HepG2 (cell line): ENCODE data around the gene SH3GL2. TPM values are rescaled to one million over a fixed set of nuclear protein-coding genes. Genes with fewer than 3 reads are reported as not detected.

Source experiments
- ATAC-seq: fragments of 200-7000 bp; cut with Tn5 transposase; 3 replicates; pipeline ENCODE4 v1.9.1; 2020; ENCODE audit warnings: mild to moderate bottlenecking, moderate library complexity
- BruUV-seq: library from RNA; stranded (reverse); fragments of 400-500 nt; replicated peaks from 2 replicates; lab custom pipeline; 2021; lab: Mats Ljungman, UMichigan
- CTCF ChIA-PET: fragments of 300-600 bp; formaldehyde crosslinking; extraction: SDS; loops from one replicate; lab custom pipeline; 2021; ENCODE audit warnings: low total read pairs, inconsistent platforms, low intra/inter-chr PET ratio; lab: Yijun Ruan, JAX
- POLR2A ChIA-PET: fragments of 350-600 bp; sonication (Branson Sonifier 250); formaldehyde crosslinking; loops from one replicate; lab custom pipeline; 2020; ENCODE audit warnings: antibody characterized with exemption, inconsistent platforms; lab: Yijun Ruan, JAX
- DNase-seq: peaks from one replicate; pipeline ENCODE4 v3.0.0-alpha.2; 2015; ENCODE audit warnings: low spot score
- FAIRE-seq: peaks from 3 replicates; lab custom pipeline; 2011; peaks lifted over from hg19 to GRCh38; lab: Jason Lieb, UNC
- H2AFZ ChIP-seq: one replicate; pipeline ENCODE4 v1.6.1; 2011; ENCODE audit warnings: low read length, inconsistent platforms
- H3K27ac ChIP-seq: fragments of 300-600 bp; 3 replicates; pipeline ENCODE4 v1.8.0; 2011; ENCODE audit warnings: mixed run types, mild to moderate bottlenecking, mixed read lengths, low read length, inconsistent platforms; ENCODE audit not compliant: insufficient read depth; ENCODE audit errors: extremely low read length
- H3K27me3 ChIP-seq, 2 experiments: fragments of 200-600 bp in 1 of 2; 2 replicates in 1 of 2; 3 replicates in 1 of 2; pipeline versions ENCODE4 v1.6.0 to v1.8.0; 2011; ENCODE audit warnings: low read length in 2 of 2, mild to moderate bottlenecking in 2 of 2, moderate library complexity in 2 of 2, inconsistent platforms in 1 of 2; ENCODE audit not compliant: insufficient read depth in 2 of 2, control insufficient read depth in 1 of 2
- H3K36me3 ChIP-seq, 2 experiments: fragments of 200-600 bp in 1 of 2; replicated peaks in 1 of 2; 2 replicates in 1 of 2; 3 replicates in 1 of 2; pipeline versions ENCODE4 v1.5.1 to v1.8.0; 2011; ENCODE audit warnings: low read length in 2 of 2, inconsistent platforms in 1 of 2; ENCODE audit not compliant: insufficient read depth in 2 of 2, control insufficient read depth in 1 of 2
- H3K4me1 ChIP-seq: 2 replicates; pipeline ENCODE4 v1.5.1; 2012; ENCODE audit warnings: low read length, inconsistent platforms; ENCODE audit not compliant: insufficient read depth
- H3K4me2 ChIP-seq: 2 replicates; pipeline ENCODE4 v1.6.0; 2011; ENCODE audit warnings: low read depth, low read length, inconsistent platforms
- H3K4me3 ChIP-seq, 3 experiments: fragments of 200-600 bp in 1 of 3; sonication (generic), shearing (Covaris generic) in 1 of 3; replicated peaks in 1 of 3; 2 replicates each; pipeline ENCODE4 v1.5.1; 2011 to 2016; ENCODE audit warnings: low read length in 3 of 3, inconsistent platforms in 2 of 3, low read depth in 2 of 3, mild to moderate bottlenecking in 2 of 3, control low read depth in 1 of 3, mixed read lengths in 1 of 3; ENCODE audit not compliant: insufficient read depth in 1 of 3
- H3K79me2 ChIP-seq: one replicate; pipeline ENCODE4 v1.6.1; 2011; ENCODE audit warnings: low read length, inconsistent platforms; ENCODE audit not compliant: insufficient read depth
- H3K9ac ChIP-seq: 2 replicates; pipeline ENCODE4 v1.6.0; 2011; ENCODE audit warnings: mild to moderate bottlenecking, low read depth, low read length, inconsistent platforms; ENCODE audit not compliant: insufficient read depth
- H3K9me3 ChIP-seq: 2 replicates; pipeline ENCODE4 v1.5.1; 2012; ENCODE audit warnings: mild to moderate bottlenecking, low read length
- H4K20me1 ChIP-seq: 2 replicates; pipeline ENCODE4 v1.6.0; 2011; ENCODE audit warnings: inconsistent platforms, mild to moderate bottlenecking, low read length, moderate library complexity; ENCODE audit not compliant: insufficient read depth
- AHR ChIP-seq: IDR thresholded peaks from 2 replicates; pipeline ENCODE4 v1.6.1; 2018; ENCODE audit warnings: missing genetic modification reagents, missing compliant biosample characterization
- ARID2 ChIP-seq: sonication (generic); formaldehyde crosslinking; IDR thresholded peaks from 2 replicates; pipeline ENCODE4 v1.8.1; 2022; ENCODE audit warnings: mild to moderate bottlenecking, missing genetic modification reagents, borderline replicate concordance
- ELF4 ChIP-seq: sonication (generic); formaldehyde crosslinking; IDR thresholded peaks from 2 replicates; pipeline ENCODE4 v1.5.0; 2020; ENCODE audit warnings: missing genetic modification reagents, mild to moderate bottlenecking, moderate library complexity, borderline replicate concordance
- FLYWCH1 ChIP-seq: sonication (generic); formaldehyde crosslinking; IDR thresholded peaks from 2 replicates; pipeline ENCODE4 v1.8.1; 2023; ENCODE audit warnings: mild to moderate bottlenecking, missing genetic modification reagents
- HOXD1 ChIP-seq: sonication (generic); formaldehyde crosslinking; IDR thresholded peaks from 2 replicates; pipeline ENCODE4 v1.5.0; 2020; ENCODE audit warnings: missing genetic modification reagents
- KAT7 ChIP-seq: IDR thresholded peaks from 2 replicates; pipeline ENCODE4 v1.6.1; 2018; ENCODE audit warnings: borderline replicate concordance, missing compliant biosample characterization
- KDM4B ChIP-seq: sonication (generic); formaldehyde crosslinking; IDR thresholded peaks from 2 replicates; pipeline ENCODE4 v1.4.0; 2020; ENCODE audit warnings: missing genetic modification reagents
- NCOR1 ChIP-seq: fragments of 200-600 bp; sonication (generic); IDR thresholded peaks from 2 replicates; pipeline ENCODE4 v1.7.0; 2017; ENCODE audit warnings: antibody characterized with exemption, low read length, borderline replicate concordance
- POGZ ChIP-seq: sonication (generic); formaldehyde crosslinking; IDR thresholded peaks from 2 replicates; pipeline ENCODE4 v1.4.0; 2020; ENCODE audit warnings: mild to moderate bottlenecking, missing genetic modification reagents
- RFX1 ChIP-seq: fragments of 450-650 bp; IDR thresholded peaks from 2 replicates; pipeline ENCODE4 v1.6.1; 2017
- ZNF17 ChIP-seq: sonication (generic); formaldehyde crosslinking; IDR thresholded peaks from 2 replicates; pipeline ENCODE4 v1.5.0; 2020; ENCODE audit warnings: mild to moderate bottlenecking, missing genetic modification reagents
- ZNF326 ChIP-seq: sonication (generic); formaldehyde crosslinking; IDR thresholded peaks from 2 replicates; pipeline ENCODE4 v1.4.0; 2020; ENCODE audit warnings: missing genetic modification reagents, borderline replicate concordance
- ZNF703 ChIP-seq: sonication (generic); formaldehyde crosslinking; IDR thresholded peaks from 2 replicates; pipeline ENCODE4 v1.5.1; 2020; ENCODE audit warnings: missing genetic modification reagents, mild to moderate bottlenecking, moderate library complexity, borderline replicate concordance
- ZNF891 ChIP-seq: sonication (generic); formaldehyde crosslinking; IDR thresholded peaks from 2 replicates; pipeline ENCODE4 v1.5.0; 2020; ENCODE audit warnings: mild to moderate bottlenecking, missing genetic modification reagents
- ZSCAN20 ChIP-seq: sonication (generic); formaldehyde crosslinking; IDR thresholded peaks from 2 replicates; pipeline ENCODE4 v1.4.0; 2020; ENCODE audit warnings: missing genetic modification reagents, mild to moderate bottlenecking, borderline replicate concordance
- WGBS: methylation state at CpG from one replicate; pipeline ENCODE4 v1.1.6; 2017; ENCODE audit warnings: low lambda C conversion rate; 5-methylcytosine and 5-hydroxymethylcytosine counted together
- in situ Hi-C: cut with HindIII; loops from 2 replicates; pipeline ENCODE4 v1.10.0; 2017; ENCODE audit warnings: low pct_unique_long_range_greater_than_20kb; ENCODE audit not compliant: extremely low pct_ligation_motif_present
- intact Hi-C: fragments of 100-400 bp; cut with micrococcal nuclease; formaldehyde crosslinking; loops from one replicate; pipeline ENCODE4 v1.10.0; 2022; ENCODE audit not compliant: unreplicated experiment
- polyA plus RNA-seq, 8 experiments: library from polyadenylated mRNA; depleted of rRNA in 3 of 8; stranded (reverse) in 7 of 8; unstranded in 1 of 8; fragments of >200 nt; fragmentation: Illumina TruSeq in 4 of 8; extraction: Trizol in 4 of 8; gene quantifications; 2 replicates each; pipeline versions ENCODE4 v1.2.1 to v1.2.3, GENCODE V29; 2011 to 2016; ENCODE audit warnings: low read depth in 4 of 8, missing spikeins in 1 of 8, mixed read lengths in 1 of 8; ENCODE audit not compliant: insufficient read depth in 1 of 8
- total RNA-seq, 5 experiments: library from RNA; depleted of rRNA; stranded (reverse); fragments of >200 nt; fragmentation: Illumina TruSeq; extraction: Trizol; gene quantifications; 2 replicates each; pipeline ENCODE4 v1.2.3, GENCODE V29; 2016; ENCODE audit warnings: low read depth in 1 of 5

The SH3GL2 gene
- total and polyA plus RNA-seq, 2 of the 13 experiments (the other 11 are each of a cell fraction or from before 2014, with no cell fraction given) = 0.04 TPM; not detected in 1

DNA sequence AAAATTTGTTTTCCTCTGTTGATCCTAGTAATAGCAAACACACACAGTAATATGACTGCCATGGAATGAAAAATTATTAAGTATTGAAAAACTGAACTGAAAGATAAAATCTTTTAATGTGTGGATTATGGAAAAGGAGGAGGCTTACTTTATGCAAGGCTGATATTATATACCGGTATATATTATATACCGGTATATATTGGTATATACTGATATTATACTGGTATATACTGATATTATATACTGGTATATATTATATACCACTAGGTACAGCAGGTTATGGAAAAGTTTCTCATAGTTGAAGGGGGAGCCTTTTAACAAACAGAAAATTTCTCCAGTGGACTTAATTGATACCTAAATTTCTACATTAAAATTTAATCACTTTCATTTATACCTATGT, 181.4 kb downstream of the SH3GL2 start:
- H4K20me1 ChIP-seq = no peaks in the 10 kb centered on the region
- no peak overlapping the region for H2AFZ ChIP-seq
- in situ Hi-C loops (no loop called here), intact Hi-C loops (no loop called here)
- no peaks in the 10 kb centered on the region; a peak in 1 of 5 replicates for H3K27me3 ChIP-seq
- ATAC-seq = no peak
- no peaks in the 10 kb centered on the region for H3K79me2 ChIP-seq
- no peak for FAIRE-seq
- no peaks in the 10 kb centered on the region for H3K36me3 ChIP-seq
- no peak overlapping the region for H3K4me3 ChIP-seq
- no TSS peak for BruUV-seq
- ChIA-PET CTCF (no interaction called here), POLR2A (no interaction called here)
- no peak for DNase-seq
- no peak overlapping the region for H3K27ac ChIP-seq
- WGBS = 0% methylated on average over 2 of the region's 2 CpGs
- no peak overlapping the region for H3K4me2 ChIP-seq
- H3K4me1 ChIP-seq = no peaks in the 10 kb centered on the region
- no peak for TF ChIP-seq FLYWCH1
- TF ChIP-seq HOXD1 (CRISPR knock-in tag) = no peak
- no peak for TF ChIP-seq POGZ (CRISPR knock-in tag)
- no peak for TF ChIP-seq NCOR1
- no peak for TF ChIP-seq ZNF17
- no peak for TF ChIP-seq ZNF891 (CRISPR knock-in tag)
- TF ChIP-seq ZNF326 (CRISPR knock-in tag) = no peak
- TF ChIP-seq AHR (CRISPR knock-in tag) = no peak
- no peak for TF ChIP-seq RFX1
- no peak for TF ChIP-seq ZSCAN20
- TF ChIP-seq KAT7 (CRISPR knock-in tag) = no peak
- no peak for TF ChIP-seq KDM4B (CRISPR knock-in tag)
- TF ChIP-seq ZNF703 (CRISPR knock-in tag) = no peak
- TF ChIP-seq ELF4 (CRISPR knock-in tag) = no peak
- no peak for TF ChIP-seq ARID2
- no peak overlapping the region for H3K9ac ChIP-seq
- H3K9me3 ChIP-seq = no peaks in the 10 kb centered on the region
